T-cell (primary cell): ENCODE data around the gene RELL2. TPM values are rescaled to one million over a fixed set of nuclear protein-coding genes. Genes with fewer than 3 reads are reported as not detected.

Experiments
- ATAC-seq, 4 experiments: fragments of 200-7000 bp in 3 of 4; fragments of 150-1000 bp in 1 of 4; cut with Tn5 transposase; replicated peaks in 1 of 4; 1 replicate in 3 of 4; 2 replicates in 1 of 4; pipeline ENCODE4 v1.10.0; 2021; ENCODE audit warnings: moderate library complexity in 3 of 4, mild to moderate bottlenecking in 2 of 4, moderate number of reproducible peaks in 1 of 4
- CTCF ChIA-PET, 2 donors: fragments of 300-600 bp; sonication (Branson Sonifier 250); formaldehyde crosslinking; loops; one replicate each; lab custom pipeline; 2022; ENCODE audit warnings: antibody characterized with exemption in 2 of 2; lab: Charles Lee
- POLR2A ChIA-PET, 2 donors: fragments of 300-600 bp; sonication (Branson Sonifier 250); formaldehyde crosslinking; loops; one replicate each; lab custom pipeline; 2022; ENCODE audit warnings: antibody characterized with exemption in 2 of 2; lab: Charles Lee
- DNase-seq, 35 experiments: peaks; one replicate each; pipeline versions ENCODE4 v3.0.0 to v3.0.0-alpha.2; 2013 to 2023
- H3K27ac ChIP-seq: one replicate; pipeline ENCODE4 v1.5.1; 2013; ENCODE audit warnings: low read length
- H3K27me3 ChIP-seq, 2 experiments: replicated peaks in 1 of 2; 1 replicate in 1 of 2; 2 replicates in 1 of 2; pipeline versions ENCODE4 v1.6.1 to v1.7.0; 2013; ENCODE audit warnings: low read length in 1 of 2, mixed read lengths in 1 of 2; ENCODE audit not compliant: control insufficient read depth in 2 of 2, insufficient read depth in 2 of 2; ENCODE audit errors: extremely low read depth in 1 of 2
- H3K36me3 ChIP-seq, 2 donors: 1 replicate in 1 of 2; 2 replicates in 1 of 2; pipeline versions ENCODE4 v1.6.1 to v1.7.0; 2013; ENCODE audit warnings: low read length in 1 of 2; ENCODE audit not compliant: control insufficient read depth in 2 of 2, insufficient read depth in 1 of 2; ENCODE audit errors: extremely low read depth in 1 of 2
- H3K4me1 ChIP-seq, 2 experiments: 1 replicate in 1 of 2; 2 replicates in 1 of 2; pipeline versions ENCODE4 v1.6.1 to v1.7.0; 2013; ENCODE audit warnings: low read length in 2 of 2, mixed read lengths in 1 of 2; ENCODE audit not compliant: insufficient read depth in 2 of 2, control insufficient read depth in 1 of 2; ENCODE audit errors: extremely low read depth in 1 of 2
- H3K4me3 ChIP-seq, 2 donors: 1 replicate in 1 of 2; 2 replicates in 1 of 2; pipeline versions ENCODE4 v1.5.1 to v1.7.0; 2013; ENCODE audit warnings: mild to moderate bottlenecking in 2 of 2, low read length in 1 of 2, moderate library complexity in 1 of 2; ENCODE audit not compliant: control insufficient read depth in 1 of 2; ENCODE audit errors: extremely low read depth in 1 of 2
- H3K9me3 ChIP-seq: 2 replicates; pipeline ENCODE4 v1.7.0; 2013
- H3K27ac Mint-ChIP-seq, 2 donors: one replicate each; pipeline ENCODE4 v1.8.0; 2020 to 2021; ENCODE audit warnings: mild to moderate bottlenecking in 2 of 2, mixed read lengths in 2 of 2
- H3K27me3 Mint-ChIP-seq, 2 donors: one replicate each; pipeline ENCODE4 v1.8.0; 2021 to 2022; ENCODE audit warnings: mixed read lengths in 2 of 2
- H3K36me3 Mint-ChIP-seq: one replicate; pipeline ENCODE4 v1.8.0; 2021; ENCODE audit warnings: mixed read lengths
- H3K4me1 Mint-ChIP-seq, 3 donors: one replicate each; pipeline ENCODE4 v1.8.0; 2020 to 2022; ENCODE audit warnings: mixed read lengths in 3 of 3, mild to moderate bottlenecking in 1 of 3
- H3K4me3 Mint-ChIP-seq, 3 donors: one replicate each; pipeline ENCODE4 v1.8.0; 2020 to 2022; ENCODE audit warnings: mild to moderate bottlenecking in 3 of 3, mixed read lengths in 3 of 3, moderate library complexity in 3 of 3
- H3K9me3 Mint-ChIP-seq, 3 donors: one replicate each; pipeline ENCODE4 v1.8.0; 2020 to 2022; ENCODE audit warnings: mixed read lengths in 3 of 3
- WGBS: methylation state at CpG from one replicate; pipeline ENCODE4 v1.1.5; 2013; ENCODE audit warnings: missing lambda C conversion rate; ENCODE audit not compliant: insufficient coverage; 5-methylcytosine and 5-hydroxymethylcytosine counted together
- total RNA-seq, 35 experiments: library from RNA in 6 of 35; stranded (reverse) in 6 of 35; fragments of 120-200 nt in 1 of 35; gene quantifications; one replicate each; pipeline versions ENCODE4 v1.2.1 to v1.2.4 and lab custom pipeline; 2013 to 2026

RELL2 gene
- total RNA-seq, 5 donors from 2014 or later (not counting 1 experiment from before 2014, with no cell fraction given), result 15.3 to 30.7 (median 26.0) TPM

DNA sequence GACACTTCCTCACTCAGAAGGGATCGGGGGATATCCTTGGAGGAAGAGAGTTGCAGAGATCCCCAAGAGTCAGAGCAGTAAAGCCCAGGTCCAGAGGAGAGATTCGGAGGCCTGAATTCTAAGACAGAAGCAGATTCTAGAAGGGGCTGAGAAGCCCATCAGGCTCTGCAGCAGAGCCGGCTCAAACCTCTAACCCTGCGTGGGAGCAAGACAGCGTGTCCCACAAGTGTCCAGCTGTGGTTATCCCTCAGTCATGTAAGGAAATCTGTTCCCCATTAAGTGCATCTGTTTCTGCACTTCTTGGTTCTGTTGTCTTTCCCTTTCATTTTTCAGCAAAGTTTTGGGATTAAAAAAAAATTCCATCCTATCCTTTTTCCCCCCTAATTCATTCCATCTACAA, 13.2 kb upstream of the RELL2 start:
- Histone ChIP-seq H3K27ac (peak overlapping the region; percentile 21), H3K9me3 (no peaks in the 10 kb centered on the region), H3K27me3 (no peaks in the 10 kb centered on the region), H3K4me3 (no peak overlapping the region), H3K4me1 (peaks cover 9 to 15% of the 10 kb centered on the region in 2 experiments), H3K36me3 (peaks cover 5 to 67% of the 10 kb centered on the region in 2 donors)
- ChIA-PET CTCF (interaction anchor here (0.6 to 14.5 kb wide), 6 partner anchors 19 to 145 kb away, joined by 3 to 514 read pairs (median 5); no protein-coding TSS in a partner anchor), POLR2A (interaction anchor here (0.6 to 1.3 kb wide), 5 partner anchors 10 to 51 kb away, joined by 3 to 23 read pairs (median 6); partner anchors contain the start of gene RELL2 (in 1 of the 2))
- Mint-ChIP-seq H3K27ac (peak overlapping the region; percentile 81 to 87), H3K9me3 (no peaks in the 10 kb centered on the region), H3K36me3 (peaks cover 49% of the 10 kb centered on the region), H3K4me1 (peaks cover 15 to 25% (median 23%) of the 10 kb centered on the region in 3 donors), H3K4me3 (no peak overlapping the region), H3K27me3 (no peaks in the 10 kb centered on the region)
- ATAC-seq (no peak), DNase-seq (no peak)
- WGBS, result 90% methylated on average over 4 of the region's 5 CpGs

DNA sequence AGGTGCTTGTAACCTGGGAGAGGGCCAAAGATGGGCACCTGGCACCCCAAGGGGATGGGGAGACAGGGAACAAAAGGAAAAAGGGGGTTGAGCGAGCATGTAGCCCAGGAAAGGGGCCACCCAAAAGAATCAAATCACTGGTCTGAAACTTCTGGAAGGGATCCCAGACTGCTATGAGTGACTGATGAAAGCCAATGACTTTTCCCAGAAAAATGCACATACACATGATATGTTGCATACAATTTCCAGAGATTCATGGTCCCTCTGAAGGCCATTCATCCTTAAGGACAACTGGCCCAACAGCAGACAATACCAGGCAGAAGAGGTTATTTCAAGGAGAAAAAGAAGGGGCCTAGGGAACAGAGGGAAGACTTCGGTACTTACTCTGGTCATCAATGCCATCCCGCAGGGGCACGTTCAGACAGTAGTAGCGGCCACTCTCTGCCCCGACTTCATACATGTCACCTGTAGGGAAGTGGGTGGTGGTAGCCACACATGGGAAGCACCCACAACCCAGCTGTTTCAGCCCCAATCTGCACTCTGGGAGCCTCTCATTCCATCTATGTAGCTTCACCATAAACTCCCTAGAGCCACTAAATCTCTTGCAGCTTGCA, 8.5 kb upstream of the RELL2 start:
- Mint-ChIP-seq H3K36me3 (peaks cover 56% of the 10 kb centered on the region), H3K4me3 (no peak overlapping the region), H3K27me3 (no peaks in the 10 kb centered on the region), H3K4me1 (peaks cover 18 to 26% (median 21%) of the 10 kb centered on the region in 3 donors), H3K27ac (peak overlapping the region in 1 of 2 donors; percentile 39), H3K9me3 (no peaks in the 10 kb centered on the region)
- ChIA-PET CTCF (interaction anchor here in 1 of 2 donors (1.5 kb wide), 1 partner anchor 36 kb away, joined by 6 read pairs; no protein-coding TSS in a partner anchor), POLR2A (interaction anchor here in 1 of 2 donors (0.6 kb wide), 2 partner anchors 19 to 38 kb away, joined by 3 to 4 read pairs; no protein-coding TSS in a partner anchor)
- peaks cover 3 to 7% of the 10 kb centered on the region in 2 experiments for H3K4me1 ChIP-seq
- H3K36me3 ChIP-seq, result peaks cover 14 to 76% of the 10 kb centered on the region in 2 donors
- no peak for ATAC-seq
- DNase-seq, result no peak
- no peak overlapping the region for H3K27ac ChIP-seq
- no peaks in the 10 kb centered on the region for H3K9me3 ChIP-seq
- WGBS, result no CpG with 5 or more reads among the region's 6 CpGs
- no peak overlapping the region for H3K4me3 ChIP-seq
- H3K27me3 ChIP-seq, result no peaks in the 10 kb centered on the region

DNA sequence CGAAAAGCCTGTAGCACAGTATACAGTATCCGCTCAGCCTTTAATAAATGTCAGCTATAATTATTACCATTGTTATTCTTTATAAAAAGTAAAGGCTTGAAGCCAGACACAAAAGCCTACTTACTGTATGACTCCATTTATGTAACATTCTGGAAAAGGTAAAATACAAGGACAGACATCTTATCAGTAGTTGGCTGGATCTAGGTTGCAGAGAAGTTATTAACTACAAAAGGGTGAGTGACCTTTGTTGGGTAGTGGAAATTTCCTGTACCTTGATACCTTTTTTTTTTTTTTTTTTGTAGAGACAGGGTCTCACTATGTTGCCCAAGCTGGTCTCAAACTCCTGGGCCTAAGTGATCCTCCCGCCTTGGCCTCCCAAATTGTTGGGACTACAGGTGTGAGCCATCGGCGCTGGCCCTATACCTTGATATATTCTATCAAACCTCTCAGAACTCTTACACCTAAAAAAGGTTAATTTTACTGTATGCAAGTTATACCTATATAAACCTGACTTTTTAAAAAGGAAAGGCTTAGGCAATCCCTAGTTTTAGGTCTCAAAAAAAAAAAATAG, 6.1 kb upstream of the RELL2 start:
- Histone ChIP-seq H3K4me1 (peaks cover under 1 to 16% of the 10 kb centered on the region in 2 experiments), H3K36me3 (peaks cover 14 to 62% of the 10 kb centered on the region in 2 donors), H3K4me3 (no peak overlapping the region), H3K27ac (no peak overlapping the region), H3K27me3 (no peaks in the 10 kb centered on the region), H3K9me3 (no peaks in the 10 kb centered on the region)
- ATAC-seq, result no peak
- CTCF ChIA-PET, result interaction anchor here (0.6 to 2.4 kb wide), 6 partner anchors 10 to 250 kb away, joined by 3 to 11 read pairs (median 6); partner anchors contain the start of gene DIAPH1 (in 1 of the 2)
- H3K4me3 Mint-ChIP-seq, result no peak overlapping the region
- DNase-seq, result no peak
- H3K27me3 Mint-ChIP-seq, result no peaks in the 10 kb centered on the region
- WGBS, result no CpG with 5 or more reads among the region's 5 CpGs
- POLR2A ChIA-PET, result no interaction called here
- H3K9me3 Mint-ChIP-seq, result no peaks in the 10 kb centered on the region
- H3K27ac Mint-ChIP-seq, result no peak overlapping the region
- peaks cover 32 to 37% (median 33%) of the 10 kb centered on the region in 3 donors for H3K4me1 Mint-ChIP-seq
- H3K36me3 Mint-ChIP-seq, result peaks cover 43% of the 10 kb centered on the region

DNA sequence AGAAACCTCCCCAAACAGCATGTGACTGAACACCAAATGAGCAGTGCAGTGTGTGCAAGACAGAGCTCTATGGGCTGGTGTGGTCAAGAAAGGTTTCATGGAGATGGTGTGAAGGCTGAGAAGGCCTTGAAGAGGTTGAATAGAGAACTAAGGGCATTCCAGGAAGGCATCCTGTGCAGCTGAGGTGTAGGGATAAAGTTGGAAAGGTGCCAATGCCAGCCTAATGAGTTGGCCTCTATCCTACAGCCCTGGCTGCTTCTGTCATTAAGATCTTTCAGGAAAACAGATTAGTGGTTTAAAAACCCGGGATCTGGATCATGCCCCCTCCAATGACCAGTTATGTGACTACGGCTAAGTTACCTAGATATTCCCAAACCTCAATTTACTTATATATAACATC, 4.1 kb upstream of the RELL2 start:
- DNase-seq, result no peak
- no peaks in the 10 kb centered on the region for H3K9me3 ChIP-seq
- ATAC-seq, result no peak
- H3K27ac ChIP-seq, result no peak overlapping the region
- Mint-ChIP-seq H3K27ac (no peak overlapping the region), H3K27me3 (no peaks in the 10 kb centered on the region), H3K9me3 (no peaks in the 10 kb centered on the region), H3K4me1 (peaks cover 39 to 44% (median 40%) of the 10 kb centered on the region in 3 donors), H3K4me3 (no peak overlapping the region), H3K36me3 (peaks cover 32% of the 10 kb centered on the region)
- no peak overlapping the region for H3K4me3 ChIP-seq
- H3K4me1 ChIP-seq, result peaks cover 7 to 28% of the 10 kb centered on the region in 2 experiments
- CTCF ChIA-PET, result interaction anchor here (0.5 to 6.1 kb wide), 6 partner anchors 15 to 69 kb away, joined by 3 to 62 read pairs (median 5); partner anchors contain the start of gene DIAPH1 (in 1 of the 2)
- POLR2A ChIA-PET, result no interaction called here
- no peaks in the 10 kb centered on the region for H3K27me3 ChIP-seq
- peaks cover 14 to 50% of the 10 kb centered on the region in 2 donors for H3K36me3 ChIP-seq
- no CpG with 5 or more reads among the region's 2 CpGs for WGBS

DNA sequence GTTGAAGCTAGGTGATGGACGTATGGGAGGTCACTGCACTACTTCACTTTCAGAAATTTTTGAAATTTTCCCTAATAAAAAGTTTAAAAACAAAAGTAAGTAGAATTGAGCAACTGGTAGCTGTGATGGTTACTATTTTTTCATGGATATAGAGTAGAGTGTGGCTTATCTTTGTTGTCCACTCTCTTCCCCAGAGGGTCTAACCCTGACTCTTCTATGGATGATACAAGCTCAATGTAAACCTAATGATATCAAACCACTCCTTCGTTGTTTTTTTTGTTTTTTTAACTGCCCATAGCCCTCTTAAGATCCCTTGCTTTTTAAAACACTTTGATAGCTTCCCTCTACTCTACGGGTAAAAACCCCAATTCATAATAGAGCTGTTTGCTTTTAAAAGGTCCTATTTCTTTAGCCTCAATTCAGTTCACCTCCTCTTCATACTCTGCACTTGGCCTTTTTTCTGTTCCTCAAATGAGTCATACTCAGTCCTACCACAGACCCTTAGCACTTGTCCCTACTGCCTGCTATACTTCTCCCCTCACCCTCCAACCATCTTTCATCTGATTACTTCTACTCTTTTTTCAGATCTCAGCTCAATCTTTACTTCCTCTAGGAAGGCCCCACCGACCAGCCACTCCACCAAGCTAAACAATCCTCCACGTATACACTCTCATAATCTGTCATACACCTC, 2.8 kb upstream of the RELL2 start:
- no peak overlapping the region for H3K27ac ChIP-seq

More for the DNA sequence above, 2.8 kb upstream of the RELL2 start:
- DNase-seq, result no peak
- Mint-ChIP-seq H3K4me1 (peaks cover 46 to 54% (median 48%) of the 10 kb centered on the region in 3 donors), H3K9me3 (no peaks in the 10 kb centered on the region), H3K4me3 (peak overlapping the region in 2 of 3 donors; percentile 7 to 84), H3K36me3 (peaks cover 19% of the 10 kb centered on the region), H3K27me3 (no peaks in the 10 kb centered on the region), H3K27ac (peak overlapping the region; percentile 26 to 54)
- POLR2A ChIA-PET, result interaction anchor here (0.6 to 0.8 kb wide), 4 partner anchors 10 to 1090 kb away, joined by 3 to 11 read pairs (median 6); no protein-coding TSS in a partner anchor
- Histone ChIP-seq H3K4me3 (no peak overlapping the region), H3K36me3 (peaks cover 9 to 36% of the 10 kb centered on the region in 2 donors), H3K4me1 (peaks cover 7 to 40% of the 10 kb centered on the region in 2 experiments), H3K27me3 (no peaks in the 10 kb centered on the region), H3K9me3 (no peaks in the 10 kb centered on the region)
- ATAC-seq, result no peak
- WGBS, result 39% methylated on average over 3 of the region's 5 CpGs
- CTCF ChIA-PET, result interaction anchor here (0.5 to 6.1 kb wide), 11 partner anchors 16 to 292 kb away, joined by 3 to 62 read pairs (median 4); partner anchors contain the start of gene DIAPH1 (in 1 of the 2)
